Upper lobe of left lung (tissue), 4 donors: ENCODE data around the gene PRKAA1.
"Not testable (repeated sequence)": the region's sequence is repeated elsewhere in the genome, so short reads cannot be mapped to it uniquely, and the experiment has no call there.

Experiments
- CTCF ChIP-seq, 6 experiments: fragments of 450-650 bp in 4 of 6; fragments of 200-600 bp in 2 of 6; sonication (generic) in 2 of 6; IDR thresholded peaks; one replicate each; pipeline ENCODE4 v1.5.1; 2016 to 2019; ENCODE audit warnings: antibody characterized with exemption in 6 of 6
- POLR2A ChIP-seq, 4 donors: fragments of 450-650 bp; IDR thresholded peaks; one replicate each; pipeline ENCODE4 v1.5.1; 2016 to 2017; ENCODE audit warnings: antibody characterized with exemption in 4 of 4, mild to moderate bottlenecking in 2 of 4

DNA sequence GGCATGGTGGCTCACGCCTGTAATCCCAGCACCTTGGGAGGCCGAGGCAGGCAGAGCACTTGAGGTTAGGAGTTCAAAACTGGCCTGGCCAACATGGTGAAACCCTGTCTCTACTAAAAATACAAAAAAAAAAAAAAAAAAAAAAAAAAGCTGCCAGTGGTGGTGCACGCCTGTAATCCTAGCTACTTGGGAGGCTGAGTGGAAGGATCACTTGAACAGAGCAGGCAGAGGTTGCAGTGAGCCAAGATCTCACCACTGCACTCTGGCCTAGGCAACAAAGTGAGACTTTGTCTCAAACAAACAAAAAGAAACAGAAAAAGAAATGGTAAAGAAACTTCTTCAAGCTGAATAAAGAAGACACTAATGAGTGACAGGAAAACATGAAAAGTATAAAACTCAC is 11.5 kb downstream of the PRKAA1 start:
- TF ChIP-seq CTCF, POLR2A (IDR thresholded peaks at IDR 0.05): not testable (repeated sequence)
